Osteoblast (primary cell): ENCODE data around the gene GRIN2C. TPM values are rescaled to one million over a fixed set of nuclear protein-coding genes. Genes with fewer than 3 reads are reported as not detected.

ENCODE experiments used
- DNase-seq: peaks from one replicate; pipeline ENCODE4 v3.0.0; 2011; ENCODE audit warnings: low spot score, mixed read lengths; ENCODE audit not compliant: insufficient read length; ENCODE audit errors: missing footprints
- H2AFZ ChIP-seq: 2 replicates; pipeline ENCODE4 v1.6.0; 2011; ENCODE audit warnings: mild to moderate bottlenecking, low read length
- H3K27ac ChIP-seq: 2 replicates; pipeline ENCODE4 v1.5.1; 2011; ENCODE audit warnings: mild to moderate bottlenecking, low read depth, low read length, moderate library complexity
- H3K27me3 ChIP-seq: 2 replicates; pipeline ENCODE4 v1.6.0; 2012; ENCODE audit warnings: mild to moderate bottlenecking, control low read depth, inconsistent platforms, low read length, moderate library complexity; ENCODE audit not compliant: insufficient read depth
- H3K36me3 ChIP-seq: 2 replicates; pipeline ENCODE4 v1.5.1; 2011; ENCODE audit warnings: mild to moderate bottlenecking, low read length, control low read depth, moderate library complexity; ENCODE audit not compliant: insufficient read depth
- H3K4me1 ChIP-seq: 2 replicates; pipeline ENCODE4 v1.5.1; 2011; ENCODE audit warnings: mild to moderate bottlenecking, low read length, control low read depth, moderate library complexity; ENCODE audit not compliant: insufficient read depth
- H3K4me2 ChIP-seq: 2 replicates; pipeline ENCODE4 v1.6.0; 2011; ENCODE audit warnings: mild to moderate bottlenecking, low read length; ENCODE audit not compliant: insufficient read depth
- H3K4me3 ChIP-seq: fragments of 200-600 bp; sonication (generic); 3 replicates; pipeline ENCODE4 v1.5.1; 2012; ENCODE audit warnings: mild to moderate bottlenecking, low read length, inconsistent platforms; ENCODE audit not compliant: insufficient read depth
- H3K79me2 ChIP-seq: 2 replicates; pipeline ENCODE4 v1.6.0; 2012; ENCODE audit warnings: mild to moderate bottlenecking, low read length, control low read depth, inconsistent platforms; ENCODE audit not compliant: insufficient read depth
- H3K9me3 ChIP-seq: 2 replicates; pipeline ENCODE4 v1.5.1; 2011; ENCODE audit warnings: low read depth, low read length, control low read depth
- H4K20me1 ChIP-seq: 2 replicates; pipeline ENCODE4 v1.6.0; 2012; ENCODE audit warnings: mild to moderate bottlenecking, low read length, control low read depth; ENCODE audit not compliant: insufficient read depth
- CTCF ChIP-seq: IDR thresholded peaks from 2 replicates; pipeline ENCODE4 v1.5.1; 2011; ENCODE audit warnings: mild to moderate bottlenecking, low read depth, low read length, moderate library complexity; ENCODE audit errors: extremely low read depth
- total RNA-seq: library from RNA; depleted of rRNA; stranded (reverse); fragments of >200 nt; gene quantifications from 2 replicates; pipeline ENCODE4 v1.2.3, GENCODE V29; 2012

The GRIN2C gene
- total RNA-seq, 1 donor, result 0.72 TPM

- Histone ChIP-seq H3K27me3 (peaks cover 58% of the 10 kb centered on the region), H3K4me3 (no peak overlapping the region), H2AFZ (no peak overlapping the region), H3K79me2 (no peaks in the 10 kb centered on the region), H3K27ac (no peak overlapping the region), H3K4me1 (no peaks in the 10 kb centered on the region), H3K4me2 (no peak overlapping the region), H3K36me3 (no peaks in the 10 kb centered on the region), H3K9me3 (no peaks in the 10 kb centered on the region), H4K20me1 (no peaks in the 10 kb centered on the region)
- TF ChIP-seq CTCF, result no peak
- DNase-seq, result no peak
Measured at GRCh38 chr17:74853048-74853397, 6.7 kb downstream of the GRIN2C start.

GRCh38 chr17:74852237-74853047 lies 7.2 kb downstream of the GRIN2C start:
- H3K9me3 ChIP-seq, result no peaks in the 10 kb centered on the region
- H3K27me3 ChIP-seq, result peaks cover 52% of the 10 kb centered on the region

GRCh38 chr17:74851612-74852236 lies 8.0 kb downstream of the GRIN2C start:
- Histone ChIP-seq H3K79me2 (no peaks in the 10 kb centered on the region), H2AFZ (no peak overlapping the region), H3K4me2 (no peak overlapping the region), H3K27me3 (peaks cover 47% of the 10 kb centered on the region), H3K9me3 (no peaks in the 10 kb centered on the region), H3K4me1 (no peaks in the 10 kb centered on the region), H3K4me3 (no peak overlapping the region), H3K36me3 (no peaks in the 10 kb centered on the region), H4K20me1 (no peaks in the 10 kb centered on the region), H3K27ac (no peak overlapping the region)
- TF ChIP-seq CTCF, result no peak
- DNase-seq, result no peak

More at GRCh38 chr17:74852237-74853047, 7.2 kb downstream of the GRIN2C start:
- no peak overlapping the region for H3K27ac ChIP-seq
- no peak overlapping the region for H3K4me3 ChIP-seq
- DNase-seq, result no peak
- H2AFZ ChIP-seq, result no peak overlapping the region
- H3K79me2 ChIP-seq, result no peaks in the 10 kb centered on the region
- no peak overlapping the region for H3K4me2 ChIP-seq
- no peak for TF ChIP-seq CTCF
- no peaks in the 10 kb centered on the region for H4K20me1 ChIP-seq
- no peaks in the 10 kb centered on the region for H3K36me3 ChIP-seq
- H3K4me1 ChIP-seq, result no peaks in the 10 kb centered on the region

GRCh38 chr17:74850914-74851313 lies 8.8 kb downstream of the GRIN2C start:
- H3K9me3 ChIP-seq, result no peaks in the 10 kb centered on the region
- peaks cover 42% of the 10 kb centered on the region for H3K27me3 ChIP-seq
- no peaks in the 10 kb centered on the region for H3K79me2 ChIP-seq
- H3K4me3 ChIP-seq, result no peak overlapping the region
- no peaks in the 10 kb centered on the region for H3K4me1 ChIP-seq
- no peak for TF ChIP-seq CTCF
- no peaks in the 10 kb centered on the region for H4K20me1 ChIP-seq
- no peak for DNase-seq
- H3K36me3 ChIP-seq, result no peaks in the 10 kb centered on the region
- H3K27ac ChIP-seq, result no peak overlapping the region
- no peak overlapping the region for H2AFZ ChIP-seq
- H3K4me2 ChIP-seq, result no peak overlapping the region
